GM19397 (cell line): ENCODE results near the gene RPL37.
A peak's percentile ranks its signal among the peaks of the same experiment; 100 is the strongest.
"Not testable (repeated sequence)": the region's sequence is repeated elsewhere in the genome, so short reads cannot be mapped to it uniquely, and the experiment has no call there.

Source experiments
- ATAC-seq: cut with Tn5 transposase; IDR thresholded peaks from one replicate; pipeline ENCODE4 v1.9.1; 2021; ENCODE audit warnings: mild to moderate bottlenecking, moderate library complexity; ENCODE audit not compliant: unreplicated experiment

The RPL37 gene

DNA sequence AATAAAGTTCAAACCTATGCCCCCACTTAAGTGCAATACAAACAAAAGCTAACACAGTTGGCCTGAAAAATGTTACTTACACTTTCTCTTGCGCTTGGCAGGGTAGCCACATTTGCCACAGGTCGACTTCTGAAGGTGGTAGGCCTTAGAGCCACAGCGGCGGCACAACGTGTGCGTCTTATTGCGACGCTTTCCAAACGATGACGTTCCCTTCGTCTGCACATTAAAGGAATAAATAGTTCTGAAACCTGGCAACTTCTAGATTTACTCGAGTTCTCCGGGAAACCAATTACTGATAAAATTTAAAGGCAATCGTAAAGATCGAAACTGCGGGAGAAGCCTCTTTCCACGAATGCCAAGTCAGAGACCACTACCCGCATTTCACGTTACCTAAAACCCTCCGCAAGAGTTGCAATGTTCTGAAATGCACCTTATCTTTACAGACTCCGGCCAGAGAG lies 602 bp downstream of the RPL37 start:
- ATAC-seq, result no peak

DNA sequence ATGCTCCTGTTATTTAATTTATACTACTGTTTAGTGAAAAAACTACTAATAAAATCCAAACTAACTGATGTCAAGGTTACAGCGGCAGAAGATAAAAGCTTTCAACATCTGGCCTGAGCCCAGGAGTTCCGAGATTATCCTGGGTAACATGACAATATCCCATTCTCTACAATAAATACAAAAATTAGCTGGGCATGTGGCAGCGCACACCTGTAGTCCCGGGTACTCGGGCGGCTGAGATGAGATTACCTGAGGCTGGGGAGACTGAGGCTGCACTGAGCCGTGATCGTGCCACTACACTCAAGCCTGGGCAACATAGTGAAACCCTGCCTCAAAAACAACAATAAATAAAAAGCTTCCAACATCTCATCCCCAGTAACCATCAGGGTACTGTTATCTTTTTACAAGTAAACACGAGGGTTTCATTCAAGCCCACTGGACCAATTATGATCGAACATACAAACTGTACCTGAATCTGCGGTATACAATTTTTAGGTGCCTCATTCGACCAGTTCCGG lies 1.3 kb downstream of the RPL37 start:
- no peak for ATAC-seq

DNA sequence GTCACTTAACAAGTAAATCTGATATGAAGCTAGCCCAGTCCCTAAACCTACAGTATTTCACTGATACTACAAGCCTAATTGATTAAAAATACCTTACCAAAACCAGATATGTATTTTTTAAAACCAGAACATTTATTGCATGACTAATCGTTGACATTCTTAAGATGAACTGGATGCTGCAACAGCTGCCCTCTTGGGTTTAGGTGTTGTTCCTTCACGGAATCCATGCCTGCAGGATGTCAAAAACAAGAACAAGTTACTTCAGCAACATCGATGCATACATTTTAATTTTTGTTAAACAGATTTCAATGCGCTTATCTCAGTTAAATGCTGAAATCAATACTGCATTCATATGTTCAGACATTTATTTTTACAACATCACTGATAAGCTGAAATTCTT lies 2.7 kb downstream of the RPL37 start:
- ATAC-seq, result no peak

DNA sequence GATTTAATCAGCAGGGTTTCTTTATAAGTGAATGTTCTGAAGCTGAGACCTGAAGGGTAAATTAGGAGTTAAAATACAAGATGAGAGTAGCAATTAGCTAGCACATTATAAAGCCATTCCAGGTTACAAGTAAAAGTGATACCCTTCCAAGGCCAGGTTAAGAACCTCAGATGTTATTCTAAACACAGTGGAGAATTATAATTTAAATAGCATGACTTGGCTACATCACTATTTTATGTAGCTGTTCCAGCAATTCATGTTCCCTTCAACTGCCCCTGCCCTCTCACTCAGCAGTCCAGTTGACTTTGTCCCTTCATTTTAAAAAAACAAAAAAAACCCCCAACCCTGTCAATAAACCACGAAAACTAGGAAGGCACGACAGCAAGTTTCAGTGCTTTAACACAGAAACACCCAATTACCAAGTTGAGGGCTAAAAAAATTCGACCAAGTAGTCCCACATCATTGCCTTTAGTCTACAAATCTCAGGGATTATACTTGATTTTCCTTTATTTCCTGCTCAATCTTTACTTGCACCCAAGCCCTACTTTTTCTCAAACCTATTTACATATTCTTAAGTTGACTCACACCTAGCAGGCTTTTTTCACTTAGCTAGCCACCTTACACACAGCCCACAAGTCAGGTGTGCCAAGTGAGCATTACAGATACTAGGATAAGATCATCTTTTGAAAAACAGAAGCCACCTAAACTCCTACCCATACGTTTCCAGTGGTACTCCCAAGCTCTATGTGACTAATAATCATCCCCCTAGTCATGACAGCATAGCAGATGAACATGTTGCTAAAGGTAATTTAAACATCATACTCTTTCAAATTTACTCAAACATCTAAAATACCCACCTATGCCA lies 3.4 kb downstream of the RPL37 start:
- ATAC-seq, result no peak

DNA sequence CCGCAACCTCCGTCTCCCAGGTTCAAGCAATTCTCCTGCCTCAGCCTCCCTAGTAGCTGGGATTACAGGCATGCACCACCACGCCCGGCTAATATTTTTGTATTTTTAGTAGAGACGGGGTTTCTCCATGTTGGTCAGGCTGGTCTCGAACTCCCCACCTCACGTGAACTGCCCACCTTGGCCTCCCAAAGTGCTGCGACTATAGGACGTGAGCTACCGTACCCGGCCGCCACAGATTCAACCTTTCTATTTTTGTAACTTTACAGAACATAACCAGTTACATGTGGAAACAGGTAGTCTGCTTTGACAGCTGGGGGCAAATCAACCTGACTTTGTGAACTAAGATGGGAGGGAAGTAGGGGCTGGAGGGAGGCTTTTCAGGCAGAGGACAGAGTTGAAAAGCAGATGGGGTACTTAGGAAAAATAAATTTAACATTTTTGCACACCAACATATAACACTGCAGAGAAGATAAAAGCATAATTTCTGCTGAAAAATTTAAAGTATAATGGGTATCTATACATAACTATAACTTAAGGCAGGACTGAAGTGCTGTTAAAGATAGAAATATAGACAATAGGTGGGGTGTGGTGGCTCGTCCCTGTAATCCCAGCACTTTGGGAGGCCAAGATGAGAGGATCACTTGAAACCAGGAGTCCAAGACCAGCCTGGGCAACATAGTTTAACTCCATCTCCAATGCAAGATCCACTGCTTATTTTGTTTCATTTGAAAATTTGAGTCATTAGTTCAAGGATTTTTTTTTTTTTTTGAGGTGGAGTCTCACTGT lies 5.1 kb downstream of the RPL37 start:
- no peak for ATAC-seq

DNA sequence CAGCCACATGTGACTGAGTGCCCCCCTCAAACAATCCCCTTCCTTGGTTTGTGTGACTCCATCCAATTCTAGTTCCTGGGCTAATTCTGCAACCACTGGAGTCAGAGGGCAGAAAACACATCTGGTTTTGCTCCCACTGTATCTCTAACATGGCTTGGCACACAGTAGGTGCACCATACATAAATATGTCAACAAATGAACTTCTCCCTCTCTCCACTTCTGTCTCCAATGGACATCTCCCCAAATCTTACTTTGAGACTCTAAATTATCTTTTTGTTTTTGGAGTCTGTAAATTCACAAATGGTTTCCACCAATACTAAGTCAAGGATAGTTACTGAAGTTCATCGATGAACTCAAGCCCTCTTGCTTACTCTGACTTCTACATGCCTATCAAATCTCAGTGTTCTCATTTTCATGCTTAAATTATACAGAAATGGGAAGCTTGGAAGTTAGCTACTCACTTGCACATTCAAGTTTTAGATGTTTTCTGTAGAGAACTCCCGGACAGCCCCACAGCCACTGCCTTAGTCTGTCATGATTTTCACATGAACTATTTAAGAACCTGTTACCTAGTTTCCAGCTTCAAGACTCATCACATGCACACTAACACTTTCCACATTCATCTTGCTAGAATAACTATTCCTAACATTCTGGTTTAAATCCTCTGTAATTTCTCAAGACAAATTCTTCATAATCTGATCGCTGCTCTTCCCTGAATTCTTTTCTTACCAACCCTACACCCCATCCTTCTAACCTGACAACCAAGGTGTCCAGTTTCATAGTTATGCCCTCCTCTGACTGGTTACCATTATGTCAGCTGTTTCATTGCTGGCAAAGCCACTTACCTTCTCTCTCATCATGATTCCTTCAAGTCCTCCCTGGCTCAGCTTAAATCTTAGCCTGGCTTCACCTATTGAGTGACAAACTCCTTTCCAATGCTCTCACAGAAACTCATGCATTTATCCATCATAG lies 6.0 kb downstream of the RPL37 start:
- ATAC-seq, result no peak

DNA sequence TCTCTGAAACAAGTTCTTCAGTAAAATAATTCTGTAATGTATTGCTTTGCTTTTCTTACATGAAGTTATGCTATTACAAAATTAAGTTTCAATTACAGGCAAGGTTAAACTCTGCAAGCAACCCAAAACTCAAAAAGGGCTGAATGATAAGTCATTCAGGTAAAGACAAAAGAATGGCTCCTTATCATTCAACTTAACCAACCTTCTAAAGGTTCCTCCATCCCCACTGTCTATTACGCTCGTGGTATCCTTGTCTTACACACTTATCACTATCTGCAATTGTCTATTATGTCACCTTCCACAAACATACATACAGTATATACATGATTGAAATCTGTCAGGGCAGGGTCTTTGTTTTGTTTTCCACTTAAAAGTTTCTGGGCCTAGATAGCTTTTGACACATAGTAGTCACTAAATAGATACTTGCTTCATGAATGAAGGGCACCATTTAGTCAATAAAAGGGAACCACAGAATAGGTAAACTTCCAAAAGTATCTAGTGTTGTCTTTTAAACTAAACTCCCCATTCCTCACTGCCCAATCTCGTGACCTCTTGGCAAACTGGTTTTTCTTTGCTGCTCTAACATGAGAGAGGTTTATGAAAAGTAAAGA lies 6.9 kb downstream of the RPL37 start:
- no peak for ATAC-seq

DNA sequence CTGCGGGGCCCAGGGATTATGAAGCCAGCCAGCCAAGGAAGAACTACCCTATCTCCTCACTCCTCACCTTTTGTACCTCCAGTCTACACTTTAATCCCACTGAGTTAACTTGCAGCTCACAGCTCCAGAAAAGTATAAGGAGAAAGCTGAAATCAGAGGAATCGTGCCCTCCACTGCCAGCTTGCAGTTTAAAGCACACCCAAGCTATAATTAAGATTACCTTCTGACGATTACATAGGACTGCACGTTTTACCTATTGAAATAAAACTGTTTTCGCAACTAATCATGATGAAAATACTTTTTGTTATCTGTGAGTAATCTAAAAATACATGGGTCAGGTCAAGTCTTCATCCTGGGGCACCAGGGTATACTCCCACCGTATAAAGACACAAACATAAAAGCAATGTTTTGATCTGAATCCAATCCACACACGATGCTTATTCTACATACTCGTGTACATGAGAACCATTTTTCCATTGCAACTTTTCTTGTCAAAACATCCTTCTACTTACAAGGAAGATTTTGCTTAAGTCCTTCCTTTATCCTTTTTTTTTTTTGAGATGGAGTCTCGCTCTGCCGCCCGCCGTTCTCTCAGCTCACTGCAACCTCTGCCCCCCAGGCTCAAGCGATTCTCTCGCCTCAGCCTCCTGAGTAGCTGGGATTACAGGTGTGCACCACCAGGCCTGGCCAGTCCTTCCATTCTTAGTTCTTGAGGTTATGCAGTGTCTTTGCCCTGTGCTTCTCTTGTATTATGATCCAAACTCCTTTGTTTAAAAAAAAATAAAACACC lies 7.6 kb downstream of the RPL37 start:
- no peak for ATAC-seq

DNA sequence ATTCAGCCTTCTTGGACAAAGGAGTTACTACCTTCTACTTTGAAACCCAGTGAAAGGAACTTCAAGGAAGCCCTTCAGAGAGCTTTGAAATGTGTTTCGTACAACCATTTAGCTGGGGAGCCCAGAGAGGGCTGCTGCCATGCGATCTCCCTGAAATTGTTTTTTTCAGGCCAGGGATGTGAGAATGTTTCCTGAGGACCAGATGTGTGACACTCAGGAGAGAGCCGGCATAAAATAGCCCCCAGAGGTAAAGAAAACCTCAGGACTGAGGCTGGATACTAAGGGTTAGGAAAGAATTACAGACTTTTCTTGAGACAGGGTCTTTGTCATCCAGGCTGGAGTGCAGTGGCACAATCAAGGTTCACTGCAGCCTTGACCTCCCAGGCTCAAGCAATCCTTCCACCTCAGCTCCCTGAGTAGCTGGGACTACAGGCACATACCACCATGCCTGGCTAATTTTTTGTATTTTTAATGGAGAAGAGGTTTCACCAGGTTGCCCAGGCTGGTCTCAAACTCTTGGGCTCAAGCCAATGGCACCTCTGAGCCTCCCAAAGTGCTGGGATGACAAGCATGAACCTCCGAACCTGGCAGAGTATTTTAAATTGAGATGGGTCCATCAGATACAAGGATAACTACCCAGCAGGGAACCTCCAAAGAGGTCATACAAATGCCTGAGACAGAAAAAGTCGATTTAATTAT lies 8.4 kb downstream of the RPL37 start:
- ATAC-seq, result no peak

DNA sequence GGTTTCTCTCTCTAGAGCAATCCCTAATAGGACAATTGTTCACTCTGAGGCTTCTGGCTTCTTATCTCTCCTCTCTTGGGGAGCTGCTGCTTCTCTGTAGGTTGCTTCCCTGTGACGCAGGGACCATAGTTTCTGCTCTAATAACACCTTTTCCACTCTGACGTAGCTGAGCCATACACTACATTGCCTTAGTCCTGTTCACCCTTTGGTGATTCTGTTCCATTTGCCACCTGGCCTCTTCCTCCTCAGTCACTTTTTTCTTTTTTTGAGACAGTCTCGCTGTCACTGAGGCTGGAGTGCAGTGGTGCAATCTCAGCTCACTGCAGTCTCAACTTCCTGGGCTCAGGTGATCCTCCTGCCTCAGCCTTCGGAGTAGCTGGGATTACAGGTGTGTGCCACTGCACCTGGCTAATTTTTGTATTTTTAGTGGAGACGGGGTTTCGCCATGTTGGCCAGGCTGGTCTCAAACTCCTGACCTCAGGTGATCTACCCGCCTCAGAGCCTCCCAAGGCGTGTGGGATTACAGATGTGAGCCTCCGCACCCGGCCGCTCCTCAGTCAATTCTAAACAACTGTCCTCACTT lies 9.5 kb downstream of the RPL37 start:
- not testable (repeated sequence) for ATAC-seq

DNA sequence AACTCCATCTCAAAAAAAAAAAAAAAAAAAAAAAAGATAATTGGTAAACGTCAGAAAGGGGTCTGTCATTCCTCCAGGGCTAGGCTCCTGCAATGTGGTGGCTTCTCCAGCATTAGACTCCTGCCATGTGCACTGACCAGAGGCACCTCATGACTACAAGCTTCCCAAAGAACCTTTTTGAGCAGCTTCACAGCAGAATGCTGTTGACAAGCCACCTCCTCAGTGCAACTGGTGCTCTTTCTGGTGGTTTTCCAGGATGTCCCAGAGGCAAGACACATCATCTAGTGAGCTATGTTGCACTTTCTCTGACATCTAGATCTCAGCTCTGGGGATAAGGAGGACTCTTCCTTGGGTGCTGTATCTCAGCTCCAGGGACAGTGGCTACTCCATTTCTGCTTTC lies 11.6 kb downstream of the RPL37 start:
- ATAC-seq, result no peak

DNA sequence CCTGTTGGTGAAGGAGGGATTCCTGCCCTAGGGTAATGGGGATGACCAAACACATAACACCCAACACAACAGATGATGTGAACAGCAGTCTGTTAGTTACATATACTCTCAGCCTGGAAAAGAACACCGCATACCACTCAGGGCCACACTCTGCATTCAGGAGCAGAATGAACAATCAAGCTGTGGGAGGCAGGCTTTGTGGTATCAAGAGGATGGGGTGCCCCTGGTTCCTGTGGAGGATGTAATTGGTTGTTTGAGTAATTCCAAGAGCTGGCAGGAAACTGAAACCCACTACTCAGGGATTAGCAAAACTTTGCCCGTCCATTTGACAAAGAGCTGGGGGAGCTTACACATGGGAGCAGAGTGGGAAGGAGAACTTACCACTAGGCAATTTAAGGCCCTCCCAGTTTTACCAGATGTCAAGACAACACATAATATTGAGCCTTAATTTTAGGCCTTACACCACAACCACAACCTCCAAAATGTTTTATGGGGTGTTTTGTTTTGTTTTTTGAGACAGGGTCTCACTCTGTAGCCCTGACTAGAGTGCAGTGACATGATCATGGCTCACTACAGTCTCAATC lies 21.2 kb downstream of the RPL37 start:
- no peak for ATAC-seq

DNA sequence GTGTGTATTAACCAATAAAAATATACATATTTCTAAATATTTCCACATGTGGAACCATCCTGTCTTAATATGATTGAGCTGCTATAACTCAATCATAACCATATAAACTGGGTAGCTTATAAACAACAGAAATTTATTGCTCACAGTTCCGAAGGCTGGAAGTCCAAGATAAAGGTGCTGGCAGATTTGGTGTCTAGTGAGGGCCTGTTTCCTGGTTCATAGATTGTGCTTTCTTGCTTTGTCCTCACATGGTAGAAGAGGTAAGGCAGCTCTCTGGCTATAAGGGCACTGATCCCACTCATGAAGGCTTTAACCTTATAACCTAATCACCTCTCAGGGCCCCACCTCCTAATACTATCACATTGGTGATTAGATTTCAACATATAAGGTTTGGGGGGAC lies 22.9 kb downstream of the RPL37 start:
- no peak for ATAC-seq

DNA sequence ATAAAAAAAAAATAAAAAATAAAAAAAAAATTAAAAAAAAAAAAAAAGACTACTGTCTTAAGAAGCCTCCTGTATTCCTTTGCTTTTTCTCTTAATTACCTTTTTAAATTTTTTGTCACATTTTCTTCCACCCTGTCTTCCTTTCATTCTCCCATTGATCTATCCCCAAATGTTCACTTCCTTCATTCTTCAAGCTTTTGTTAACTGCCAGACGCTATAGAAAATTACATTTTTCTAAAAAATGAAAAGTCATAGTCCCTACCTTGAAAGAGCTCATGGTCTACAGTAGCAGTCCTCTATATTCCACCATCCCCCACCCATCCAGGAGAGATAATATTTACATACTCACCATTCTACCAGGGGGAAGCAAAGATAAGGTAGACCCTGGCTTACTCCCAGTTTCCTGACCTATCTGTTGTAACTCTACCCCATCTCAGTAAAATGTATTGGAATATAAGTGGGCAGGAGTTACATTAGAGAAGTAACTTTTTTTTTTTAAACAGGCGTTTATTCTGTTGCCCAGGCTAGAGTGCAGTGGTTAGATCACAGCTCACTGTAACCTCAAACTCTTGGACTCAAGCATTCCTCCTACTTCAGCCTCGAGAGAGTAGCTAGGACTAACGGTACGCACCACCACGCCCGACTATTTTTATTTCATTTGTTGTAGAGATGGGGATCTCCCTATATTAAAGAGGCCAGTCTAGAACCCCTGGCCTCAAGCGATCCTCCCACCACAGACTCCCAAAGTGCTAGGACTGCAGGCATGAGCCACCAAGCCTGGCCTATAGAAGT lies 33.1 kb downstream of the RPL37 start:
- ATAC-seq, result no peak

DNA sequence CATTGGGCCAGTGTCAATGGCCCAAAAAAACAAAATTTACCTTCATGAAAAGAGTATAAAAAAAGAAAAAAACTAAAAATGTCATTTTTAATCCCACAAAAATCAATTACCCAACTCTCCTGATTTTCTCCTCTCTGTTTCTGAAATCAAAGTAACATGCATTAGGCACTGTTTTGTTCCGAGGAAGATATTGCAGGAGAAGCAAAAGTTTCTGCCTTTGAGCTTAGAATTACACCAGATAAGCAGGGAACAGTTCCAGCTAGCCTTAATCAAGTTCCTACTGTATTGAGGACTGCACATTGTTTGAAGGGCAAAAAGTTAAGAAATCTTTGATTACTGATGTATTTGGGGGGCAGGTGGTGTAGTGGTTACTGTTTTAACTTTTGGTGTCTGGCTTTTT lies 35.8 kb downstream of the RPL37 start:
- no peak for ATAC-seq

DNA sequence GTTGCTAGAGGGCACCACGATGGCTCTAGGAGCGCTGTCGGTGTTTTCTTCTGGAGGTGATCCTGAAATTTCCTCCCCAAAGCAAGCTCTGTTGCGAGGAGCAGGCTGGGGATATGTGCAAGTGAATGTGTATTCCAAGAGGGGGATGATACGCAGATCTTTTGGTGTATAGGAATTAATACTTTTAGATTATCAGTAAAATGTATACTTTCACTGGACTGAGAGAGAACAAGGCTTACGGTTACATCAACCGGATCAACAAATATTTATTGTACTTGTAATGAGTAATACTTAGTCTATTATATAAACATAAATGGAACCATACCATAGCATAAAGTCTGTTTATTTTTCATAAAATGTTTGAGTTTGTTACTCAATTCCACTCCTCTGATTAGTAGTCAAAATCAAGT lies 36.2 kb downstream of the RPL37 start:
- no peak for ATAC-seq

DNA sequence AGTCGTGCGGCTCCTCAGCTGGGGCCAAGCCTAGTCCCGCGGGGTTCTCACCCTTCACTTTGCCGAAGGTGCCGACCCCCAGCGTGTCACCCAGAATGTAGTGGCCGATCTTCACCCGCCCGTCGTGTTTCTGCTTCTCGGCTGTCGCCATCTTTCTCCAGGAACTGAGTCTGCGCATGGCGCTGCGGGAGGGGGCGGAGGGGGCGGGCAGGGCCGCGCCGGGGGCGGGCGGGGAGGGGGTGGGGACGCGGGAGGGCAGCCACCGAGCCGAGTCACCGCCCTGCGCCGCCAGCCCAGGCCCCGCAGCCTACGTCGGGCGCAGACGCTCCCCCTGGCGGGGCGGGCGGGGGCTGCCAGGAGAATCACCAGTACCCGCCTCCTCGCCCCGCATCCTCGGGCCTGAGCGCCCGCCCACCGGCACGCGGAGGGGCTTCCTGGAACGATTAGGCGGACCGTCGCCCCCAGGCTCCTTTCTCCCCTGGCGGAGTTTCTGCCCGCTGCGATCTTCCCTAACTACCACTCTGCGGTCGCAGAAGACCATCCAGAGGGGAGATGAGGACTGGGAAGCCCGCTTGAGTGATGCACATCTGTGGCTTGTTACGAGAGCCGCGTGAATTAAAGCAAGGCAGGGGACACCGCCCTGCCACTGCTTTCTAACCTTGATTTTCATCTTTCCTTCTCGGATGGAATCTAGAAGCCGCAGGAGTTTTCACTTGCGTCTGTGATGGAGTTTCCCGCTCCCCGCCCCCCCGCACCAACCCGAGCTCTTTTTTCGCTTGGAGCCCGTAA lies 36.8 kb downstream of the RPL37 start, which contains the start of gene PRKAA1:
TSS of gene PRKAA1 (minus strand) at position 363 of the 789 bp plus-strand sequence. CDS start at position 178, 185 bp downstream.
- peak; percentile 97 for ATAC-seq
